HEK293 (cell line): ENCODE measurements around the gene ADGRG7.
A peak's percentile ranks its signal among the peaks of the same experiment; 100 is the strongest.

Source experiments
- CTCF ChIA-PET: fragments of 350-600 bp; formaldehyde crosslinking; extraction: SDS; loops from one replicate; lab custom pipeline; 2021; ENCODE audit warnings: antibody characterized with exemption; lab: Yijun Ruan, JAX
- POLR2A ChIA-PET: fragments of 300-600 bp; formaldehyde crosslinking; extraction: SDS; loops from one replicate; lab custom pipeline; 2020; ENCODE audit warnings: antibody characterized with exemption, inconsistent platforms; lab: Yijun Ruan, JAX
- H3K27ac ChIP-seq: fragments of 200-500 bp; sonication (Bioruptor generic); 2 replicates; pipeline ENCODE4 v1.5.1; 2014; ENCODE audit warnings: low read depth, low read length, control low read depth, inconsistent platforms; ENCODE audit errors: extremely low read depth
- H3K36me3 ChIP-seq, 2 experiments: fragments of 200-500 bp in 1 of 2; sonication (Bioruptor generic) in 1 of 2; 1 replicate in 1 of 2; 2 replicates in 1 of 2; pipeline ENCODE4 v1.5.1; 2014 to 2017; ENCODE audit warnings: inconsistent platforms in 2 of 2, low read length in 2 of 2; ENCODE audit not compliant: control insufficient read depth in 2 of 2, insufficient read depth in 1 of 2
- H3K4me1 ChIP-seq: fragments of 200-500 bp; sonication (Bioruptor generic); 2 replicates; pipeline ENCODE4 v1.5.1; 2014; ENCODE audit warnings: mild to moderate bottlenecking, low read length, inconsistent platforms; ENCODE audit not compliant: control insufficient read depth, insufficient read depth
- H3K4me3 ChIP-seq: 2 replicates; pipeline ENCODE4 v1.5.1; 2011; ENCODE audit warnings: low read depth, mild to moderate bottlenecking, control low read depth, low read length, moderate library complexity
- H3K9me3 ChIP-seq: fragments of 200-500 bp; sonication (Bioruptor generic); 2 replicates; pipeline ENCODE4 v1.5.1; 2014; ENCODE audit warnings: low read depth, low read length, inconsistent platforms; ENCODE audit not compliant: control insufficient read depth, insufficient read depth
- GFI1B ChIP-seq: fragments of 450-650 bp; formaldehyde crosslinking; IDR thresholded peaks from 2 replicates; pipeline ENCODE4 v1.5.1; 2016; ENCODE audit warnings: missing biosample characterization, missing genetic modification characterization
- GLIS1 ChIP-seq: fragments of 450-650 bp; formaldehyde crosslinking; IDR thresholded peaks from 2 replicates; pipeline ENCODE4 v1.5.1; 2016; ENCODE audit warnings: missing biosample characterization, missing genetic modification characterization
- KLF9 ChIP-seq: fragments of 450-650 bp; formaldehyde crosslinking; IDR thresholded peaks from 2 replicates; pipeline ENCODE4 v1.5.1; 2016; ENCODE audit warnings: missing biosample characterization, missing genetic modification characterization, low read depth
- OSR2 ChIP-seq: fragments of 450-650 bp; formaldehyde crosslinking; IDR thresholded peaks from 2 replicates; pipeline ENCODE4 v1.5.1; 2016; ENCODE audit warnings: missing biosample characterization, missing genetic modification characterization
- PRDM1 ChIP-seq: fragments of 450-650 bp; formaldehyde crosslinking; IDR thresholded peaks from 2 replicates; pipeline ENCODE4; 2016; ENCODE audit warnings: missing biosample characterization, missing genetic modification characterization
- WT1 ChIP-seq: fragments of 450-650 bp; formaldehyde crosslinking; IDR thresholded peaks from 2 replicates; pipeline ENCODE4 v1.5.1; 2016; ENCODE audit warnings: missing biosample characterization, missing genetic modification characterization
- ZBTB17 ChIP-seq: fragments of 450-650 bp; formaldehyde crosslinking; IDR thresholded peaks from 2 replicates; pipeline ENCODE4 v1.5.1; 2016; ENCODE audit warnings: missing biosample characterization, missing genetic modification characterization
- ZIC2 ChIP-seq: fragments of 450-650 bp; formaldehyde crosslinking; IDR thresholded peaks from 2 replicates; pipeline ENCODE4 v1.5.1; 2016; ENCODE audit warnings: missing biosample characterization, missing genetic modification characterization
- ZNF16 ChIP-seq: fragments of 450-650 bp; formaldehyde crosslinking; IDR thresholded peaks from 2 replicates; pipeline ENCODE4 v1.5.1; 2016; ENCODE audit warnings: low read depth, missing biosample characterization, missing genetic modification characterization
- ZNF169 ChIP-seq: fragments of 450-650 bp; formaldehyde crosslinking; IDR thresholded peaks from 2 replicates; pipeline ENCODE4 v1.5.1; 2016; ENCODE audit warnings: missing biosample characterization, missing genetic modification characterization
- ZNF214 ChIP-seq: fragments of 450-650 bp; formaldehyde crosslinking; IDR thresholded peaks from 2 replicates; pipeline ENCODE4 v1.5.1; 2017; ENCODE audit warnings: missing biosample characterization, mild to moderate bottlenecking, missing genetic modification characterization, borderline replicate concordance
- ZNF311 ChIP-seq: fragments of 450-650 bp; formaldehyde crosslinking; IDR thresholded peaks from 2 replicates; pipeline ENCODE4 v1.5.1; 2017; ENCODE audit warnings: missing biosample characterization, missing genetic modification characterization, borderline replicate concordance
- ZNF366 ChIP-seq: fragments of 450-650 bp; formaldehyde crosslinking; conservative IDR thresholded peaks from 2 replicates; pipeline ENCODE4 v1.5.1; 2016; ENCODE audit warnings: missing biosample characterization, missing genetic modification characterization
- ZNF433 ChIP-seq: fragments of 450-650 bp; formaldehyde crosslinking; IDR thresholded peaks from 2 replicates; pipeline ENCODE4 v1.5.1; 2016; ENCODE audit warnings: missing biosample characterization, missing genetic modification characterization, low read depth
- ZNF473 ChIP-seq: fragments of 450-650 bp; formaldehyde crosslinking; IDR thresholded peaks from 2 replicates; pipeline ENCODE4 v1.5.1; 2017; ENCODE audit warnings: missing biosample characterization, missing genetic modification characterization
- ZNF555 ChIP-seq: fragments of 450-650 bp; formaldehyde crosslinking; conservative IDR thresholded peaks from 2 replicates; pipeline ENCODE4 v1.5.1; 2017; ENCODE audit warnings: missing biosample characterization, mild to moderate bottlenecking, missing genetic modification characterization, inconsistent platforms
- ZNF600 ChIP-seq: fragments of 450-650 bp; formaldehyde crosslinking; IDR thresholded peaks from 2 replicates; pipeline ENCODE4 v1.5.1; 2016; ENCODE audit warnings: missing biosample characterization, missing genetic modification characterization
- ZNF629 ChIP-seq: fragments of 450-650 bp; formaldehyde crosslinking; IDR thresholded peaks from 2 replicates; pipeline ENCODE4 v1.5.1; 2017; ENCODE audit warnings: missing biosample characterization, missing genetic modification characterization
- ZNF664 ChIP-seq: fragments of 450-650 bp; formaldehyde crosslinking; IDR thresholded peaks from 2 replicates; pipeline ENCODE4 v1.5.1; 2016; ENCODE audit warnings: missing biosample characterization, missing genetic modification characterization
- ZNF747 ChIP-seq: fragments of 450-650 bp; formaldehyde crosslinking; IDR thresholded peaks from 2 replicates; pipeline ENCODE4 v1.5.1; 2016; ENCODE audit warnings: missing biosample characterization, missing genetic modification characterization
- ZNF837 ChIP-seq: fragments of 450-650 bp; formaldehyde crosslinking; IDR thresholded peaks from 2 replicates; pipeline ENCODE4 v1.5.1; 2016; ENCODE audit warnings: missing biosample characterization, missing genetic modification characterization
- ZNF843 ChIP-seq: fragments of 450-650 bp; formaldehyde crosslinking; IDR thresholded peaks from 2 replicates; pipeline ENCODE4 v1.5.1; 2016; ENCODE audit warnings: missing biosample characterization, missing genetic modification characterization
- ZSCAN30 ChIP-seq: fragments of 450-650 bp; IDR thresholded peaks from 2 replicates; pipeline ENCODE4 v1.5.1; 2018; ENCODE audit warnings: missing biosample characterization, mild to moderate bottlenecking, missing genetic modification characterization, moderate library complexity
- TF ChIP-seq, protein P1 (sequence below): fragments of 450-650 bp; IDR thresholded peaks from 2 replicates; pipeline ENCODE4 v1.5.1; 2018; ENCODE audit warnings: missing biosample characterization, missing genetic modification characterization
- TF ChIP-seq, protein P2 (sequence below): fragments of 450-650 bp; formaldehyde crosslinking; IDR thresholded peaks from 2 replicates; pipeline ENCODE4 v1.5.1; 2016; ENCODE audit warnings: missing biosample characterization, missing genetic modification characterization
- TF ChIP-seq, protein P3 (sequence below): fragments of 450-650 bp; formaldehyde crosslinking; IDR thresholded peaks from 2 replicates; pipeline ENCODE4 v1.5.1; 2016; ENCODE audit warnings: missing biosample characterization, missing genetic modification characterization

The ADGRG7 gene

DNA sequence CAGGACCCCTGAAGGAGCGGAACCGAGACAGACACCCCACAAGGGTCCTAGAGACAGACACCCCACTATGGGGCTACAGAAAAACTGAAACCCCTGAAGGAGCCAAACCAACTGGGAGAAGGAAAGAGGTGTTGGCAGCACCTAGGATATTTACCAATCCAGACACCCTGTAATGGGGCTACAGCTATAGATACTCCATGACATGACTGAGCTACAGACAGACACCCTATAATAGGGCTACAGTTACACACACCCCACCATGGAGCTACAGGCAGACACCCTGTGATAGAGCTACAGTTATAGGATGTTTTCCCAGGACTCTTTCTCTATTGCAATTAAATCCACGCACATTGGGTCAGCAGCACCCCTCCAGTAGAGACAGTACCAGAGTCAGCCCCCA, 22.6 kb upstream of the ADGRG7 start:
- Histone ChIP-seq H3K4me3 (no peak overlapping the region), H3K9me3 (no peaks in the 10 kb centered on the region), H3K27ac (no peak overlapping the region), H3K36me3 (no peaks in the 10 kb centered on the region), H3K4me1 (no peaks in the 10 kb centered on the region)
- POLR2A ChIA-PET: no interaction called here
- CTCF ChIA-PET: interaction anchor here (1.2 kb wide), 1 partner anchor 124 kb away, joined by 3 read pairs; no protein-coding TSS in a partner anchor
- TF ChIP-seq ZIC2 (tag by site-specific recombination) (no peak), ZNF473 (no peak), ZNF664 (tag by site-specific recombination) (no peak), ZNF214 (tag by site-specific recombination) (no peak)

DNA sequence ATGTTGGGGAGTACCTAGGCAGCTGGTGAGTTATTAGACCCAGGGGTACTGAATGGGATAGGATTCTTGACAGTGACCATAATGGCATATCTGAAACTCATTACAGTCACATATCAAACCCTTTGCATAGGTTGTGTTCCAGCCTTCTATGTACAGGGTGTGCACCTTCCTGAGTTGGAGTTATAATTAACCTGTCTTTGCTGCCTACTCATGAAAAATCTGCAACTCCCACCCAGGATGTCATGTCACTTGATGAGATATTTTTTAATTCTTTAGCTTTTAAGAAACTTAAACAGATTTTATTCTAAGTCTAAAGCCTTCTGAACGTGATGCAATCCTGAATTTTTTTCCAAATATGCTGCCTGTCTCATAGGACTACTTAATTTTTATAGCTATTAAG, 21.1 kb upstream of the ADGRG7 start:
- Histone ChIP-seq H3K4me1 (no peaks in the 10 kb centered on the region), H3K27ac (no peak overlapping the region), H3K4me3 (no peak overlapping the region), H3K36me3 (no peaks in the 10 kb centered on the region), H3K9me3 (no peaks in the 10 kb centered on the region)
- no peak for TF ChIP-seq ZNF433
- TF ChIP-seq OSR2 (tag by site-specific recombination): no peak
- no peak for TF ChIP-seq ZNF555 (tag by site-specific recombination)
- TF ChIP-seq ZNF837 (tag by site-specific recombination): no peak
- no peak for TF ChIP-seq ZNF629
- no peak for TF ChIP-seq WT1 (tag by site-specific recombination)
- TF ChIP-seq, protein P1, sequence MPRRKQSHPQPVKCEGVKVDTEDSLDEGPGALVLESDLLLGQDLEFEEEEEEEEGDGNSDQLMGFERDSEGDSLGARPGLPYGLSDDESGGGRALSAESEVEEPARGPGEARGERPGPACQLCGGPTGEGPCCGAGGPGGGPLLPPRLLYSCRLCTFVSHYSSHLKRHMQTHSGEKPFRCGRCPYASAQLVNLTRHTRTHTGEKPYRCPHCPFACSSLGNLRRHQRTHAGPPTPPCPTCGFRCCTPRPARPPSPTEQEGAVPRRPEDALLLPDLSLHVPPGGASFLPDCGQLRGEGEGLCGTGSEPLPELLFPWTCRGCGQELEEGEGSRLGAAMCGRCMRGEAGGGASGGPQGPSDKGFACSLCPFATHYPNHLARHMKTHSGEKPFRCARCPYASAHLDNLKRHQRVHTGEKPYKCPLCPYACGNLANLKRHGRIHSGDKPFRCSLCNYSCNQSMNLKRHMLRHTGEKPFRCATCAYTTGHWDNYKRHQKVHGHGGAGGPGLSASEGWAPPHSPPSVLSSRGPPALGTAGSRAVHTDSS (tag by site-specific recombination): no peak
- TF ChIP-seq ZNF311 (tag by site-specific recombination): no peak
- no peak for TF ChIP-seq ZNF169
- no peak for TF ChIP-seq ZNF16 (tag by site-specific recombination)
- TF ChIP-seq, protein P2, sequence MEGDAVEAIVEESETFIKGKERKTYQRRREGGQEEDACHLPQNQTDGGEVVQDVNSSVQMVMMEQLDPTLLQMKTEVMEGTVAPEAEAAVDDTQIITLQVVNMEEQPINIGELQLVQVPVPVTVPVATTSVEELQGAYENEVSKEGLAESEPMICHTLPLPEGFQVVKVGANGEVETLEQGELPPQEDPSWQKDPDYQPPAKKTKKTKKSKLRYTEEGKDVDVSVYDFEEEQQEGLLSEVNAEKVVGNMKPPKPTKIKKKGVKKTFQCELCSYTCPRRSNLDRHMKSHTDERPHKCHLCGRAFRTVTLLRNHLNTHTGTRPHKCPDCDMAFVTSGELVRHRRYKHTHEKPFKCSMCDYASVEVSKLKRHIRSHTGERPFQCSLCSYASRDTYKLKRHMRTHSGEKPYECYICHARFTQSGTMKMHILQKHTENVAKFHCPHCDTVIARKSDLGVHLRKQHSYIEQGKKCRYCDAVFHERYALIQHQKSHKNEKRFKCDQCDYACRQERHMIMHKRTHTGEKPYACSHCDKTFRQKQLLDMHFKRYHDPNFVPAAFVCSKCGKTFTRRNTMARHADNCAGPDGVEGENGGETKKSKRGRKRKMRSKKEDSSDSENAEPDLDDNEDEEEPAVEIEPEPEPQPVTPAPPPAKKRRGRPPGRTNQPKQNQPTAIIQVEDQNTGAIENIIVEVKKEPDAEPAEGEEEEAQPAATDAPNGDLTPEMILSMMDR (tag by site-specific recombination): no peak
- no peak for TF ChIP-seq ZSCAN30 (tag by site-specific recombination)
- no peak for TF ChIP-seq ZNF600 (tag by site-specific recombination)
- no peak for TF ChIP-seq GLIS1 (tag by site-specific recombination)
- TF ChIP-seq KLF9 (tag by site-specific recombination): no peak
- POLR2A ChIA-PET: no interaction called here
- CTCF ChIA-PET: interaction anchor here (6.5 kb wide), 1 partner anchor 126 kb away, joined by 107 read pairs; no protein-coding TSS in a partner anchor

DNA sequence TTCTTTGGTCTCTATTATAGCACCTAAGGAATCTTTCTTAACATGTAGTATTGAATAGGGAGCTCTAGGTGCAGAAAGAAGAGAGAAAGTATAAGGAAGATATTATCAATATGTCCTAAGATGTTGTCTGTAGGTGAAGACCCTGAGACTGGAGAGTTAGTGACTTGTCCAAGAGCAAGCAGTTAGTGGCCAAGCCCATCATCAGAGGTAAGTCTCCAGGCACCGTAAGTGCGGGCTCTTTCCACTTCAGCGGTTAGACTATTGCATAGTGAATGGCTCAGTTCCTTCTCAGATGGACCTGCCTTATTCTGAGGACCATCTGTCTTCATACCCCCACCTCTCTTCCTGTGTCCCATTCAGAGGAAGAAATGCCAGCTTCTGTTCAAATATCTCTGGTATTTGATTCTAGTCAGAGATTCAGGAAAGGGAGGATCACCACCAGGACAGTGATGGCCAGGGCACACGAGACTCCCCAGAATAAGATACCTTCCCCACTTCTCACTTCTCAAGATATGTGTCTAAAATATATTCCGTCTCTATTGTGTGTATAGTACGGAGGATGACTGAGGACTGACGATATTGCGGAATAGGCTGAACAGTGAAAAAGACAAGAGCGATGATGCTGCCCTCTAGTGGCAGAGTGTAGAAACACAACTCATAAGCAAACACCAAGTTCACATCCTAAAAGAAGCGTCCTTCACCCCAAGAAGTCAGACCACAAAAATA, 19.1 kb upstream of the ADGRG7 start:
- POLR2A ChIA-PET: no interaction called here
- CTCF ChIA-PET: interaction anchor here (0.6 to 6.5 kb wide), 22 partner anchors 10 to 808 kb away, joined by 3 to 107 read pairs (median 3); partner anchors contain the start of genes LNP1 and TMEM45A
- no peak overlapping the region for H3K27ac ChIP-seq
- H3K4me1 ChIP-seq: no peaks in the 10 kb centered on the region
- peak overlapping the region; percentile 21 for H3K4me3 ChIP-seq
- no peaks in the 10 kb centered on the region for H3K9me3 ChIP-seq
- H3K36me3 ChIP-seq: no peaks in the 10 kb centered on the region
- TF ChIP-seq ZBTB17 (tag by site-specific recombination) (peak; percentile 43; the same call in 1 of the 2 replicates), ZNF366 (tag by site-specific recombination) (0 out of 2 replicates have a peak, but pooled peaks have one; percentile 21), ZNF747 (tag by site-specific recombination) (no peak), ZNF843 (tag by site-specific recombination) (no peak), PRDM1 (tag by site-specific recombination) (no peak), GFI1B (tag by site-specific recombination) (no peak), ZSCAN30 (tag by site-specific recombination) (no peak)
- TF ChIP-seq, protein P3, sequence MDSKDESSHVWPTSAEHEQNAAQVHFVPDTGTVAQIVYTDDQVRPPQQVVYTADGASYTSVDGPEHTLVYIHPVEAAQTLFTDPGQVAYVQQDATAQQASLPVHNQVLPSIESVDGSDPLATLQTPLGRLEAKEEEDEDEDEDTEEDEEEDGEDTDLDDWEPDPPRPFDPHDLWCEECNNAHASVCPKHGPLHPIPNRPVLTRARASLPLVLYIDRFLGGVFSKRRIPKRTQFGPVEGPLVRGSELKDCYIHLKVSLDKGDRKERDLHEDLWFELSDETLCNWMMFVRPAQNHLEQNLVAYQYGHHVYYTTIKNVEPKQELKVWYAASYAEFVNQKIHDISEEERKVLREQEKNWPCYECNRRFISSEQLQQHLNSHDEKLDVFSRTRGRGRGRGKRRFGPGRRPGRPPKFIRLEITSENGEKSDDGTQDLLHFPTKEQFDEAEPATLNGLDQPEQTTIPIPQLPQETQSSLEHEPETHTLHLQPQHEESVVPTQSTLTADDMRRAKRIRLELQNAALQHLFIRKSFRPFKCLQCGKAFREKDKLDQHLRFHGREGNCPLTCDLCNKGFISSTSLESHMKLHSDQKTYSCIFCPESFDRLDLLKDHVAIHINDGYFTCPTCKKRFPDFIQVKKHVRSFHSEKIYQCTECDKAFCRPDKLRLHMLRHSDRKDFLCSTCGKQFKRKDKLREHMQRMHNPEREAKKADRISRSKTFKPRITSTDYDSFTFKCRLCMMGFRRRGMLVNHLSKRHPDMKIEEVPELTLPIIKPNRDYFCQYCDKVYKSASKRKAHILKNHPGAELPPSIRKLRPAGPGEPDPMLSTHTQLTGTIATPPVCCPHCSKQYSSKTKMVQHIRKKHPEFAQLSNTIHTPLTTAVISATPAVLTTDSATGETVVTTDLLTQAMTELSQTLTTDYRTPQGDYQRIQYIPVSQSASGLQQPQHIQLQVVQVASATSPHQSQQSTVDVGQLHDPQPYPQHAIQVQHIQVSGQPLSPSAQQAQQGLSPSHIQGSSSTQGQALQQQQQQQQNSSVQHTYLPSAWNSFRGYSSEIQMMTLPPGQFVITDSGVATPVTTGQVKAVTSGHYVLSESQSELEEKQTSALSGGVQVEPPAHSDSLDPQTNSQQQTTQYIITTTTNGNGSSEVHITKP (tag by site-specific recombination): peak; percentile 7; the same call in 1 of the 2 replicates
